Measurements from ENCODE around the gene DNER.

- TF ChIP-seq CTCF (IDR thresholded peaks at IDR 0.05) (peak in 2 of 4 experiments; percentile 22 to 24), POLR2A (IDR thresholded peaks at IDR 0.05) (no peak), POLR2AphosphoS5 (IDR thresholded peaks at IDR 0.05) (no peak)
Measured at GRCh38 chr2:229715895-229716507, 1.6 kb upstream of the DNER start.
